ENCODE results near the gene CBARP. TPM values are rescaled to one million over a fixed set of nuclear protein-coding genes. Genes with fewer than 3 reads are reported as not detected.

The CBARP gene
- total and polyA plus RNA-seq, 9 of the 15 experiments (the other 6 are each of a cell fraction or from before 2014, with no cell fraction given) = 0.03 to 8.9 (median 1.2) TPM; not detected in 1

DNA sequence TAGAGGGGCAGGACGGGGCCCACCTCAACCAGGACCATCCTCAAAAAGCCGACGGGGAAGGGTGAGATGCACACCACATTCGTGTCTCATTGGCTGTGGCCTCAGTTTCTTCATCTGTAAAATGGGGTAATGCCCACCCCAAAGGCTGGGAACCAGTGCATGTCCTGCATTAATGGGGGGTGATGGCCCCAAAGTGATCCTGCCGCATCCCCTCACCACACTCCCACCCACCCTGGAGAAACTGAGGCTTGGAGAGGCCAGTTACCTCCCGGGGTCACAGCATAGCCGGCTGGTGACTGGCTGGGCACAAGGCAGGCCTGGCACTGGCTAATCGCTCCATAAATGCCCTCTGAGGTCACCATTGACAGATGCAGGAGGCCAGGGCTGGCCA, 9.9 kb upstream of the CBARP start (continued):
- TF ChIP-seq EZH2 (IDR thresholded peaks at IDR 0.05; ENCODE audit: borderline replicate concordance, low read depth, low read length) (no peak), ZNF41 (CRISPR knock-in tag; conservative IDR thresholded peaks at IDR 0.05) (no peak), TCF7L2 (IDR thresholded peaks at IDR 0.05; ENCODE audit: low read depth, low read length) (no peak), FOS (IDR thresholded peaks at IDR 0.05; ENCODE audit: extremely low read depth, insufficient read length) (no peak), MTA1 (IDR thresholded peaks at IDR 0.05; ENCODE audit: borderline replicate concordance) (peak; percentile 27; the same call in 1 of the 2 replicates), EGR1 (conservative IDR thresholded peaks at IDR 0.05) (no peak), CHD1 (IDR thresholded peaks at IDR 0.05; ENCODE audit: low read length) (peak; percentile 53), SAFB2 (IDR thresholded peaks at IDR 0.05; ENCODE audit: borderline replicate concordance, low read depth, low read length, severe bottlenecking) (no peak), TAF15 (IDR thresholded peaks at IDR 0.05; ENCODE audit: low read depth, low read length) (no peak), KDM2B (CRISPR knock-in tag; IDR thresholded peaks at IDR 0.05) (no peak), HDAC6 (IDR thresholded peaks at IDR 0.05; ENCODE audit: low read depth, low read length) (no peak), SMARCE1 (IDR thresholded peaks at IDR 0.05) (no peak), GATAD2A (IDR thresholded peaks at IDR 0.05) (no peak), ZFP30 (CRISPR knock-in tag; IDR thresholded peaks at IDR 0.05; ENCODE audit: borderline replicate concordance) (no peak), SRF (CRISPR knock-in tag; IDR thresholded peaks at IDR 0.05) (no peak), SREBF2 (CRISPR knock-in tag; IDR thresholded peaks at IDR 0.05) (no peak), MTA3 (IDR thresholded peaks at IDR 0.05; ENCODE audit: borderline replicate concordance) (0 out of 2 replicates have a peak, but pooled peaks have one; percentile 6), ARID2 (IDR thresholded peaks at IDR 0.05) (no peak), TOE1 (IDR thresholded peaks at IDR 0.05; ENCODE audit: borderline replicate concordance) (peak; percentile 52; the same call in 1 of the 2 replicates), TOE1 (CRISPR knock-in tag; IDR thresholded peaks at IDR 0.05; ENCODE audit: borderline replicate concordance, low read depth) (no peak), POLR2A (conservative IDR thresholded peaks at IDR 0.05) (no peak), HOXB6 (CRISPR knock-in tag; IDR thresholded peaks at IDR 0.05; ENCODE audit: borderline replicate concordance) (no peak), GABPB1 (CRISPR knock-in tag; IDR thresholded peaks at IDR 0.05) (peak; percentile 32; the same call in 1 of the 2 replicates), HDAC2 (IDR thresholded peaks at IDR 0.05) (peak; percentile 96), XRCC3 (IDR thresholded peaks at IDR 0.05) (no peak), GABPB2 (CRISPR knock-in tag; conservative IDR thresholded peaks at IDR 0.05) (no peak), BDP1 (IDR thresholded peaks at IDR 0.05; ENCODE audit: insufficient read depth, insufficient read length) (no peak), BRCA1 (IDR thresholded peaks at IDR 0.05) (no peak), BRCA1 (CRISPR knock-in tag; IDR thresholded peaks at IDR 0.05) (no peak)
- TF ChIP-seq, protein P1, sequence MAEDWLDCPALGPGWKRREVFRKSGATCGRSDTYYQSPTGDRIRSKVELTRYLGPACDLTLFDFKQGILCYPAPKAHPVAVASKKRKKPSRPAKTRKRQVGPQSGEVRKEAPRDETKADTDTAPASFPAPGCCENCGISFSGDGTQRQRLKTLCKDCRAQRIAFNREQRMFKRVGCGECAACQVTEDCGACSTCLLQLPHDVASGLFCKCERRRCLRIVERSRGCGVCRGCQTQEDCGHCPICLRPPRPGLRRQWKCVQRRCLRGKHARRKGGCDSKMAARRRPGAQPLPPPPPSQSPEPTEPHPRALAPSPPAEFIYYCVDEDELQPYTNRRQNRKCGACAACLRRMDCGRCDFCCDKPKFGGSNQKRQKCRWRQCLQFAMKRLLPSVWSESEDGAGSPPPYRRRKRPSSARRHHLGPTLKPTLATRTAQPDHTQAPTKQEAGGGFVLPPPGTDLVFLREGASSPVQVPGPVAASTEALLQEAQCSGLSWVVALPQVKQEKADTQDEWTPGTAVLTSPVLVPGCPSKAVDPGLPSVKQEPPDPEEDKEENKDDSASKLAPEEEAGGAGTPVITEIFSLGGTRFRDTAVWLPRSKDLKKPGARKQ (CRISPR knock-in tag; IDR thresholded peaks at IDR 0.05) = no peak
- TF ChIP-seq, protein P2, sequence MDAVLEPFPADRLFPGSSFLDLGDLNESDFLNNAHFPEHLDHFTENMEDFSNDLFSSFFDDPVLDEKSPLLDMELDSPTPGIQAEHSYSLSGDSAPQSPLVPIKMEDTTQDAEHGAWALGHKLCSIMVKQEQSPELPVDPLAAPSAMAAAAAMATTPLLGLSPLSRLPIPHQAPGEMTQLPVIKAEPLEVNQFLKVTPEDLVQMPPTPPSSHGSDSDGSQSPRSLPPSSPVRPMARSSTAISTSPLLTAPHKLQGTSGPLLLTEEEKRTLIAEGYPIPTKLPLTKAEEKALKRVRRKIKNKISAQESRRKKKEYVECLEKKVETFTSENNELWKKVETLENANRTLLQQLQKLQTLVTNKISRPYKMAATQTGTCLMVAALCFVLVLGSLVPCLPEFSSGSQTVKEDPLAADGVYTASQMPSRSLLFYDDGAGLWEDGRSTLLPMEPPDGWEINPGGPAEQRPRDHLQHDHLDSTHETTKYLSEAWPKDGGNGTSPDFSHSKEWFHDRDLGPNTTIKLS (IDR thresholded peaks at IDR 0.05; ENCODE audit: borderline replicate concordance, low read depth) = 0 out of 2 replicates have a peak, but pooled peaks have one; percentile 11
- TF ChIP-seq, protein P3, sequence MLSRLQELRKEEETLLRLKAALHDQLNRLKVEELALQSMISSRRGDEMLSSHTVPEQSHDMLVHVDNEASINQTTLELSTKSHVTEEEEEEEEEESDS (CRISPR knock-in tag; IDR thresholded peaks at IDR 0.05) = no peak

All from K562 (cell line).